ENCODE data around the gene ADRA2C.

Gene ADRA2C

GRCh38 chr4:3735196-3735595 is 31.0 kb upstream of the ADRA2C start:
- no peak for DNase-seq

DNA sequence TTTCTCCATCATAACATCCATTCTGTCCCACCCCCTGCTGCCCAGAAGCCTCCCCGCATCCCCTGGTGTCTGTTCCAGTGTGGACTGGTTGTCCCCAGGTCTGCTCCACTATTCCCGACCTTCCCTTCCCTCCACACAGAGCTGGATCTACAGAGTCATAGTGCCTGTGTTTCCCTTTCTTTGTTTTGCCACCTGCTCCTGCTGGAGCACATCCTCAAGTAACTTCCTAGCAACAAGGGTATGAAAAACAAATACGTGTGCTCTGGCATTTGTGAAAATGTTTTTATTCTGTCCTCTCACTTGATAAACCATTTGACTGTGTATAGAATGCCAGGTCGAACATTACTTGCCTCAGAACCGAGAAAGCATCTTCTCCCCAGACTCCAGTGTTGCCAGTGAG is 29.9 kb upstream of the ADRA2C start:
- DNase-seq = no peak

DNA sequence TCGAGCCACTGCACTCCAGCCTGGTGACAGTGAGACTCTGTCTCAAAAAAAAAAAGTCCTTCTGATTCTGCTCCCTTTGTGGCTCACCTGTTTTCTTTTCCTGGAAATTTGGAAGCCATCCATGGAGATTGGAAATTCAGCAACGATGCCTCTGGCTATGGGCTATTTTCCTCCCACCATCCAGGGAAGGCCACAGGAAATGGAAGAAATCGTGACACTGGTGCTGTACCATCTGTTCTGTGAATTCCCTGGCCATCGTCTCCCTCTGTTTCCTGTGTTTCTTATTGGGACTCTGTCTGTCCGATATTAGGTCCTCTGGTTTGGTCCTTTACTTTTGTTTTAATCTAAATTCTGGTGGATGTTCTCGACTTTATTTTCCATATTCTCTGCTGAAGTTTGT is 29.4 kb upstream of the ADRA2C start:
- DNase-seq = no peak

DNA sequence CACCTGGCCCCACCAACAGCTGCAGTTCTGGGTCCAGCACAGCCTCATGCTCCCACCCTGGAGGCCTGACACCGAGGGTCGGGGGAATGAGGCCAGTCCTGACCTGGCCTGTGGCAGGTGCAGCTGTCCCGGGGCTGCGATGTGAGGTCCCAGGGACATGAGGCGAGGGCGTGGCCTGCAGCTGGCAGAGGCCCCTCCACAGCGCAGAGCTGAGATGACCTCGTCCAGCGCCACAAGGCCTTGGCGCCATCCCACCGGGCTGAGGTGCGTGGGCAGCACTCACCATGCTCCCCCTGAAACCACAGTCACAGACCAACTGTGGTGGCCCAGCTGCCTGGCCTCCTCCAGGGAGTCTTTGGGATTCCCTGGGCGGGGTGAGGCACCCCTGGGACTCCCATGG is 26.6 kb upstream of the ADRA2C start:
- DNase-seq = no peak

DNA sequence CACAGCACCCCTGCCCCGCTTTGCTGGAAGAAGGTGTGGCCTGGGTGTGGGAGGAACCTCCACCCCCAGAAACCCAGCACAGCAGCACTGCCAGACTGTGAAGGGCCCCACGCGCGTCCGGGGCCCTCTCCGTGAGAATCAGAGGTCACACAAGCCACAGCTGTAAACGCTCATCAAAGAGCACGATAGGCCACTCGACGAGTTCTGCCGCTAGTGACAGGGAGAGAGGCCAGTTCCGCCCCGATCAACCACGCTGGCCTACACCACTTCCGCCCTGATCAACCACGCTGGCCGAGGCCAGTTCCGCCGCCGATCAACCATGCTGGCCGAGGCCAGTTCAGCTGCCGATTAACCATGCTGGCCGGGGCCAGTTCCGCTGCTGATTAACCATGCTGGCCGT is 25.9 kb upstream of the ADRA2C start:
- DNase-seq = no peak

DNA sequence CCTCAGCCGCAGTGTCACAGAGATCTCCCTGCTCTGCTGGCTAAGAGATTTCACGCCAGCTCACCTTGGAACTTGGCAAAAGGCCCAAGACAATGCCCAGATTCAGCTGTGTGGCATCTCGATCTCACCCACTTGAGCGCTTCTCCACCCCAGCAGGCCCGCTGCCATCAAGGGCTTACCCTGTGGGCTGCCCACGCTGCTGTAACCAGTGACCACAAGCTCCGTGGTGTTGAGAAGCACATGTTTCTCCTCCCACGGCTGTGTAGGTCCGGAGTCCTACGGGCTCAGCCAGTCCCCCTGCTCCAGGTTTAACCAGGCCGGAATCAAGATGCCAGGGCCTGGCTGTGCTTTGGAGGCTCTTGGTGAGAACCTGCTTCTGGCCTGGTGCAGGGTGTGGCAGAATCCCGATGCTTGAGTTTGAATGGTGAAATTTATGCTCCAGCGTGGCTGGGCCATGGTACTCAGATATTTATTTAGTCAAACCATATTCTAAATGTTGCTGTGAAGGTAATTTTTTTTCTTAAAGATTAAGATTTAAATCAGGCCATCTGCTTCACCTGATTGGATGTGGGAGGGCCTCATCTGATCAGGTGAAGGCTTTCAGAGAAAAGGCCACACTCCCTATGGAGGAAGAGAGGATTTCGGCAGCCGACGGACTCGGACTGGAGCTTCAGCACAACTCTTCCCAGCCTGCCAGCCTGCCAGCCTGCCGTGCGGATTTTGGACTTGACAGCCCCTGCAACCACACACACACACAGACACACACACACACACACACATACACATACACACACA is 24.8 kb upstream of the ADRA2C start:
- no peak for DNase-seq

DNA sequence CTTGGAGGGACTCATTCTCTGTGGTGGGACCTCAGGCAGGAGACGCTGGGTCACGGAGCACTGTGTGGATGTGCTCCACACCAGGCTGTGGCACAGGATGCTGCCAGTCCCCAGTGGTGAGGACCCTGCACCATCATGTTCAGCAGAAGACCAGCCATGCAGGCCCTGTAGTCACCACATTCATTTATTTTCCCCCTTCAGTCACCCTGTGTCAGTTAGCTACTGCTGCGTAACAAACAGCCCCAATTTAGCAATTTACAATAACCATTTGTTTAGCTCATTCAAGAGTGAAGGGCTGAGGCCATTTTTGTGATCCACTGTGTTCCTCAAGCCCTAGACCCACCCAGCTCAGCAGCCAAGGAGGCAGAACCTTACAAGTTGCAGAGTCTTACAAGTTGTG is 23.6 kb upstream of the ADRA2C start:
- no peak for DNase-seq

DNA sequence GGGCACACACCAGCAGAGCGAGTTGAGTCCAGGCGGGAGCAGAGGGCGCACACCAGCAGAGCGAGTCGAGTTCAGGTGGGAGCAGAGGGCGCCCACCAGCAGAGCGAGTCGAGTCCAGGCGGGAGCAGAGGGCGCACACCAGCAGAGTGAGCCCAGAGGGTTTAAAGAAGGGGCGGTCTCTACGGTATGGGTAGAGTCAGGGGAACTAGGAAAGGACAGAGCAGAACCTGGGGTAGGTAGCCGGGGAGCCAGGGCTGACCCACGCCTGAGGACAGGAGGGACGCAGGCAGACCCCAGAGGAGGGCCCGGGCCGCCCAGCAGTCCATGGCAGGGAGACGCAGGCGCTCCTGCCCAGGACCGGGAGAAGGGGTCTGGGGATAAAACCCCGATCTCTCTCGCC is 22.0 kb upstream of the ADRA2C start:
- DNase-seq = no peak

DNA sequence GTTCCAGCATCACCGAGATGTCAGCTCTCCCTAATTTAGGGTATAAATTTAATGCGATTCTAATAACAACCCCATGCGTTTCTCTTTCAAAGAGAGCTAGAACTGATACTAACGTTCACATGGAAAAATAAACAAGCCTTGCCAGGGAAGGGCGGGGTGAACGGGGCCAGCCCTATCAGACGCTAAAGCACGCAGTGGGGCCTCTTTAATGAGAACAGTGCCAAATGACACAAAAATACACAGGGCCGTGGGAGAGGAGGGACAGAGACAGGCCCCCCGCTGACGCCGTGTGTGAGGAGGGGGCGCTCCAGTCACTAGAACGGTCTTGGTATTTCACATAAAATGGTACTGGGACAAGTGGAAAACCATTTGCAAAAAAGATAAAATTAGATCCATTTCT is 21.3 kb upstream of the ADRA2C start:
- no peak for DNase-seq

GRCh38 chr4:3745886-3746656 is 20.1 kb upstream of the ADRA2C start:
- peak; percentile 35 for DNase-seq

DNA sequence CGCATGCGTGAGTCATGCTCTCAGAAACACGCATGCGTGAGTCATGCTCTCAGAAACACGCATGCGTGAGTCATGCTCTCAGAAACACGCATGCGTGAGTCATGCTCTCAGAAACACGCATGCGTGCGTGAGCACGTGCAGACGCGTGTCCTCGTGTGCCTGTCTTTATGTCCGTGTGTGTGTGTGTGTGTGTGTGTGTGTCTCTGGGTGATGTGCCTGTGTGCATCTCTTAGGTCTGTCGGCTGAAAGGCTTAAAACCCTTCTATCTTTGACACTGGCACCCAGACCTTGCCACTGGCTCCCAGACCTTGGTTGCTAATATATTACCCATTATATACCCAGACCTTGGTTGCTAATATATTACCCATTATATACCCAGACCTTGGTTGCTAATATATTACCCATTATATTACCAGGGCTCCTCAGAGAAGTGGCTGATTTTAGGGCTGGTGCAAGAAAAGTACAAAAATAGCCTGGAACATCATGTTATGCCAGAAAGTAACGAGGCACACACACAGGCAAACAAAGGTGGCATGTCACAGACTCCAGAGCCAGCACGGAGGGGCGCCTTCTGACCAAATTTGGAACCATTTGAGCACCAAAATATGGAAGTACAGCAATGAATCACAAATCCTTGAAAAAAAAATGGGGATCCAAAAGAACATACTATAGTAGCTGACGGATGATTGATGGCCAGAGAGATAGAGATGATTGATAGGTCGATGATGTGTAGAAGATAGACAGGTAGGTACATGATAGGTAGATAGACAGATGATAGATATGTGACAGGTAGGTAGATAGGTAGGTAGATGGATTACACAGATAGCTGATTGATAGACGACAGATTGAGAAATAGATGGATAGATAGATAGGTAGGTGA is 19.2 kb upstream of the ADRA2C start:
- no peak for DNase-seq

GRCh38 chr4:3747581-3747904 is 18.6 kb upstream of the ADRA2C start:
- DNase-seq = no peak

GRCh38 chr4:3748136-3748898 is 17.9 kb upstream of the ADRA2C start:
- DNase-seq = no peak

DNA sequence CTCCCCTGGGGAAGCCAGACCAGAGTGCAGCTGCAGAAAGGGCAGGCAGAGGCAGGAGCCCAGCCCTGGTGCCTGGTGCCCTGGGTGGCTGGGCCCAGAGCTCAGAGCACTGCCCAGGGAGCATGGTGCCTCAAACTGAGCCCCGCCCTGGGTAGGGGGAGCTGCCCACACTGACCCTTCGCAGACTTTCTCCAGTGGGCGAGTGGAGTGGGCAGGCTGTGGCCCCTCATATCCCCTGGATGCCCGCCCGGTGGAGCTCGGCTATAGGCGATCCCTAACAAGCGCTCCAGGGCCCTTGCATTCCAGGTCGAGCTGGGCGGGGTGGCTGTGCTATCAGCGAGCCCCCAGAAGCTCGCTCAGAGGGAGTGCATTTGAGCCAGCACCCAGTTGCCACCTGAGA is 17.1 kb upstream of the ADRA2C start:
- no peak for DNase-seq

DNA sequence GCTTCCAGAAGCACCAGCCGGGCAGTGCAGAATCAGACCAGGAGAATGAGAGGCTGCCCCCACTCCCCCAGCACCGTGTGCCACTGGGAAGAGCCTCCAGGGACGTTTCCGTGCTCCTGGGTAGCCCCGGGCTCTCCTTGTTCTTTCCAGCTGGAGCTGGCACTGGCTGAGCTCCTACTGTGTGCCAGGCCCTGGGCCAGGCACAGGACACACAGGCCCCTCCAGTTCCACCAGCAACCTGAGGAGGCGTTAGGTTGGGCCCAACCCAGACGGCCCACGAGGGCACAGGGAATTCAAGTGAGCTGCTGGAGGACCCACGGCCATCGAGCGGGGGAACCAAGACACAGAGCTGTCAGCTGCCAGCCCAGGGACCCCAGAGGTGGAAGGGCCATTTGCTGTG is 15.9 kb upstream of the ADRA2C start:
- DNase-seq = no peak

DNA sequence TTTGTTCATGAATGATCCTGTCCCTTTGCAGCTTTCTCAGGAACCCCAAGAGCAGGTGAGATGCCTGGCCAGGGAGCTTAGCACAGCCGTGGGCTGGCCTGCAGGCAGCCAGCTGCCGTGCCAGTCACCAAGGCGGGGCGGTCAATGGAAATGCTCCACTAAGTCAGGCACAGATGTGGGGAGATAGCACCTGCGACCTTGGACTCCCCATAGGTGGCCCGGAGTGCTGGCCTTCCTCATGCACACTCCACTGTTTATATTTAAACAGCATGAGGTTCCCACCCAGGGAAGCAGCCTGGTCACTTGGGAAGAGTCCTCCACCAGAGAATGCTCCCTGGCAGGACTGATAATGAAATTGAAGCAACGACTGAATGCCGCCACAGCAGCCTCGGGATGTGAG is 14.2 kb upstream of the ADRA2C start:
- no peak for DNase-seq

GRCh38 chr4:3753726-3754412 is 12.3 kb upstream of the ADRA2C start:
- no peak for DNase-seq

DNA sequence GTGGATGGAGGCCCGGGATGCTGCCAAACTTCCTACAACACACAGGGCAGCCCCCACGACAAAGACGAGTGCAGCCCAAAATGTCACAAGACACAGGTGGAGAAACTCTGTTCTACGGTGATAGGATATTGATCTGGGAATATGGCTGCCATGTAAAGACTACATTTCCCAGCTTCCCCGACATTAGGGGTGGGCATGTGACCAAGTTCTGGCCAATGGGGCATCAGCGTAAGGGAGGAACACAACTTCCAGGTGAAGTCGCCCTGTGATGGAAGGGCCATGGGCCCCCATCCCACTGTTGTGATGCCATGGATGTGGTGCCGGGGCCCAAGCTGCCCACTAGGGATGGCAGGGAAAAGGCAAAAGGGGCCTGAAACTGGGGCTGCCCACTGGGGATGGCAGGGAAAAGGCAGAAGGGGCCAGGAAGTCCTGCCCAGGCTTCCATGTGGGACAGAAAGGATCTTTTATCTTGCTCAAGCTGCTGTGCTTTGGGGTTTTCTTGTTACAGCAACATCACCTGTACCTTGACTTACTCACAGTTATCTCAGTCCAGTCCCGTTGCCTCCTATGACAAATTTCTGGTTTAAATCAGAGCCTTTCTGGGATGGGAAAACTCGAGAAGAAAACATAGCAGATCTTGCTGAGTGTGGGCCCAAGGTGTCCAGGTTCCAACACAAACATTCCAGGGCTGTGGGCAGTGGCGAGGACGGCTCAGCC is 9.7 kb upstream of the ADRA2C start:
- DNase-seq = no peak

DNA sequence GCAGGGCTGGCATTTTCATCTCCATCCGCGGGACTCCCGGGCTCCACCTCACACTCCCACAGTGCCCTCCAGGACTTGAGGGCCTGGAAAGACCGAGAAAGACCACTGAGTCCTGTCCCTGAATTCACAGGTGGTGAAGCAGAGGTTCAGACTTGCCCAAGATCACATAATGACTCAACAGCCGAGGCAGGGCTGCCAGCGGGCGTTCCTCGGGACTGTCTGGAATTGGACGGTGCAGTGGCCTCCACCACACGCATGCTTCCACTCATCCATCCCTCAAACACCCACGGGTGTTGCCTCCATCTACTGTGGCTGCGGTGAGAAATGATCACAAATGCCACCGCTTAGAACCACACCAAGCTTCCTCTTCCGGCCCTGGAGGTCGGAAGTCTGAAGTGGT is 6.9 kb upstream of the ADRA2C start:
- no peak for DNase-seq

DNA sequence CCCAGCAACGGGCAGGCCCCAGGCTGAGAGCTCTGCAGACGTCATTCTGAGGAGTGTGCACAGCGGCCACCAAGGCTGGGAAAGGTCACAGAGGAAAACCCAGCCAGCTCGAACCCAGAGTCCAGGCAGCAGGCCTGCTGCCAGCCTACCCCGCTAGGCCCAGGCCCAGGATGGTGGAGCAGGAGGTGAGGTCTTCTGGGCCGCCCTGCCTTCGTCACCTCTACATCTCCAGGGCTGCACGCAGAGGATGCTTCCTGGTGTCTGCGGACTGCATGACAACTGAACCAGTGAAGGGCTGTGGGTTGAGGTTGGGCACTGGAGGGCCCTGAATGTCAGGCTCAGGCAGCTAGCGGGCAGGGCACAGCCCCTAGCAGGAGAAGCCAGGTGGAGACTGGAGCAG is 5.8 kb upstream of the ADRA2C start:
- DNase-seq = no peak

- no peak for DNase-seq
Measured at GRCh38 chr4:3760841-3761240, 5.3 kb upstream of the ADRA2C start.

DNA sequence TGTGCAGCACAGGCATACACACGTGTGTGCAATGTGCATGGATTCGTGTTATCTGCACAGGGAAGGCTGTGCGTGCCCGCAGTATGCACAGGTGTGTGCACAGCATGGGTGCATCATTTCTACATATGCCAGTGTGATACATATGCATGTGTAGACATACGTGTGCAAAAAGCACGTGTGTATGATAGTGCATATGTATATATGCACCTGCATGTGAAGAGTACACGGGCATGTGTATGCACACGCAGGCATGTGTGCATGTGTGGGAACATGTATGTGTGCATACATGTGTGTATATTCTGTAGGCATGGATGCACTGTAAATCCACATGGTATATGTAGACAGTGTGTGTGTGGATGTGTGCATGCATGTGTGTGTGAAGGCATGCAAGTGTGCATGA is 3.9 kb upstream of the ADRA2C start:
- DNase-seq = no peak
